Measurements from ENCODE around the gene SERPINB11.

SERPINB11 gene

DNA sequence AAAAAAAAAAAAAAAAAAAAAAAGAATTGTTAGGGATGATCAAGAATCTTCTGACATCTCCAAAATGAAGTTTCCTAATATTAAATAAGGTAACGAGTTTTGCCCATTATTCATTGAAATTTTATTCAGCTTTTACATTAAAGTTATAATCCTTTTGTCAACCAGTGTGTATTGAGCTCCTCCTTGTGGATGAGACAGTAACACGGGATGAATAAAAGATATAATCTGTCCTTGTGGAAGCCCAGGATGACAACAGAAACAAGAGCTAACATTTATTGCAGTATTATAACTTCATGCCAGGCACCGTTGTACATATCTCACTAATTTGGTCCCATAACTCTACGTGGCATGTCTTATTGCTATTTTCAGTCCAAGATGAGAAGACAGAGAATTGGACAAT, 39.0 kb downstream of the SERPINB11 start:
- no peaks in the 10 kb centered on the region for H3K27me3 ChIP-seq (ENCODE audit: insufficient read depth, low read depth, severe bottlenecking)
- no peak overlapping the region for H3K4me3 ChIP-seq (ENCODE audit: low read depth, low read length)
- no peaks in the 10 kb centered on the region for H3K36me3 ChIP-seq
- H3K27ac ChIP-seq, result no peak overlapping the region
- no peak for DNase-seq
- H3K9me3 ChIP-seq (ENCODE audit: severe bottlenecking), result no peaks in the 10 kb centered on the region
- TF ChIP-seq, protein P1, sequence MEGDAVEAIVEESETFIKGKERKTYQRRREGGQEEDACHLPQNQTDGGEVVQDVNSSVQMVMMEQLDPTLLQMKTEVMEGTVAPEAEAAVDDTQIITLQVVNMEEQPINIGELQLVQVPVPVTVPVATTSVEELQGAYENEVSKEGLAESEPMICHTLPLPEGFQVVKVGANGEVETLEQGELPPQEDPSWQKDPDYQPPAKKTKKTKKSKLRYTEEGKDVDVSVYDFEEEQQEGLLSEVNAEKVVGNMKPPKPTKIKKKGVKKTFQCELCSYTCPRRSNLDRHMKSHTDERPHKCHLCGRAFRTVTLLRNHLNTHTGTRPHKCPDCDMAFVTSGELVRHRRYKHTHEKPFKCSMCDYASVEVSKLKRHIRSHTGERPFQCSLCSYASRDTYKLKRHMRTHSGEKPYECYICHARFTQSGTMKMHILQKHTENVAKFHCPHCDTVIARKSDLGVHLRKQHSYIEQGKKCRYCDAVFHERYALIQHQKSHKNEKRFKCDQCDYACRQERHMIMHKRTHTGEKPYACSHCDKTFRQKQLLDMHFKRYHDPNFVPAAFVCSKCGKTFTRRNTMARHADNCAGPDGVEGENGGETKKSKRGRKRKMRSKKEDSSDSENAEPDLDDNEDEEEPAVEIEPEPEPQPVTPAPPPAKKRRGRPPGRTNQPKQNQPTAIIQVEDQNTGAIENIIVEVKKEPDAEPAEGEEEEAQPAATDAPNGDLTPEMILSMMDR (IDR thresholded peaks at IDR 0.05; ENCODE audit: low read depth, low read length), result peak; percentile 29; the same call in 1 of the 2 replicates

DNA sequence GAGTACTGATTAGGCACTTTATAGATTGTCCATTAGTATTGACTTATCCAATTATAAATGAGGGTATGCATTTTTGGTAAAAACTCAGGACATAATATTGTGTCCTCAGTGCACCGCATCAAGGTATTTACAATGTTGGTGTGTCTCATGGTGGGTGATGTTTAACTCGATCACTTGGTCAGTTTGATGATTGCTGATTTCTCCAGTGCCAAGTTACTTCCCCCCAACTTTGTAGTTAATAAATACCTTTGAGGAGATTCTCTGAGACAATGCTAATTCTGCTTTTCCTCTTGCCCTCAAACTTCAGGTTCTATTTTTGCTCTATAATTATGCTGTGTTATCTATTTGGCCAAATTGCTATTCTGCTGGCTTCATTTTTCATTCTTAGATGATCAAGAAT, 44.2 kb downstream of the SERPINB11 start:
- peaks cover 2% of the 10 kb centered on the region for H3K9me3 ChIP-seq (ENCODE audit: severe bottlenecking)
- DNase-seq, result no peak
- H3K27me3 ChIP-seq (ENCODE audit: insufficient read depth, low read depth, severe bottlenecking), result no peaks in the 10 kb centered on the region
- H3K4me3 ChIP-seq (ENCODE audit: low read depth, low read length), result no peak overlapping the region
- no peak overlapping the region for H3K27ac ChIP-seq
- H3K36me3 ChIP-seq, result no peaks in the 10 kb centered on the region
- TF ChIP-seq, protein P1 (IDR thresholded peaks at IDR 0.05; ENCODE audit: low read depth, low read length), result no peak

DNA sequence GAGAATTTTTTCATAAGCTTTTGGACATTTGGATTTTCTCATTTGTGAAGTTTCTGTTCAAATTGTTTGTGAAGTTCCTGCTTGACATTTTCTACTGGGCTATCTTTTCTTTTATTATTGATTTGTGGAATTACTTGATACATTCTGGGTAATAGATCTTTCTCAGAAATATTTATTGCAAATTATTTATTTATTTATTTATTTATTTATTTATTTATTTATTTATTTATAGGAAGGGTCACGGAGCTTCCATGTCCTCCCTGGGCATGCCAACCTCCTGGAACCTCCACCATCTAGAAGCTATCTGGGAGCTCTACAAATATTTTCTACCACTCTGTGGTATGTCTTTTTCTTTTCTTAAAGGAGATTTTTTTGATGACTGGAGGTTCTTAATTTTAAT, 46.7 kb downstream of the SERPINB11 start:
- Histone ChIP-seq H3K36me3 (no peaks in the 10 kb centered on the region), H3K27ac (no peak overlapping the region), H3K4me3 (ENCODE audit: low read depth, low read length) (no peak overlapping the region), H3K27me3 (ENCODE audit: insufficient read depth, low read depth, severe bottlenecking) (no peaks in the 10 kb centered on the region), H3K9me3 (ENCODE audit: severe bottlenecking) (peaks cover 2% of the 10 kb centered on the region)
- no peak for DNase-seq
- TF ChIP-seq, protein P1 (IDR thresholded peaks at IDR 0.05; ENCODE audit: low read depth, low read length), result no peak

DNA sequence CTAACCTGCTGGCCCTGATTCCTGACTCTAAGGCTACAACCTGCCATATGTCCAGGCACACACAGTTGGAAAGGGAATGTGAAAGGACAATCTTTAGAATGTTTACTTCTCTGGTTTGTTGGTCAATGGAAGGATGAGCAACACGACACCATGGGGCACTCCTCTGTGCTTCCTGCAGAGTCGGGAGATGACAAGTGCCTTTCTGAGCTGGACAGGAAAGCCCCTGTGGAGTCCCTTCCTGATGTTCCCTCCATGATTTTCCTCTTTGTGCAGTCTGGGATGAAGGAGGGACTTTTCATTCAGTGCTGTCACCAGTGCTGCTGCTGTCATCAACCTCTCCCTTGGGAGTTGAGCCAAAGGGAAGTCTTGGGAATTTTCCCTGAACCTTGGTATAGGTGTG, 49.9 kb downstream of the SERPINB11 start:
- no peak for DNase-seq
- Histone ChIP-seq H3K9me3 (ENCODE audit: severe bottlenecking) (peaks cover 2% of the 10 kb centered on the region), H3K27ac (no peak overlapping the region), H3K36me3 (no peaks in the 10 kb centered on the region), H3K4me3 (ENCODE audit: low read depth, low read length) (no peak overlapping the region), H3K27me3 (ENCODE audit: insufficient read depth, low read depth, severe bottlenecking) (no peaks in the 10 kb centered on the region)
- TF ChIP-seq, protein P1 (IDR thresholded peaks at IDR 0.05; ENCODE audit: low read depth, low read length), result no peak

DNA sequence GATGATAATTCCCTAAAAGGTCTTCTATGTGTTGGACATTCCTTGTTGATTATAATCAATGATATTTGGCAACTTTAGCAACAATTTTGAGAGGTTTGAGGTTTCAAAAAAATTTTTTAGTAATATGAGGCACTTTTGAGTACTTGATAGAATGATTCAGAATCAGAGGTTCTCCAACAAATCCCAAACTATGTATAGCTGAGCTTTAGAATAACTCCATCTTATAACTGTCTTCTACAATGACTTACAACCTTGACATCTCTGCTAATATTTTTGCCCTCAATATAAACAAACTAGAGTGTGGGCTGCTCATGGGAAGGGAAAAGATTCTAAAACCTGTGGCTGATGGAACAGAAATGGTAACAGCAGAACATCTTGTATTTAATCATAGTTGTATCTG, 50.9 kb downstream of the SERPINB11 start:
- no peaks in the 10 kb centered on the region for H3K27me3 ChIP-seq (ENCODE audit: insufficient read depth, low read depth, severe bottlenecking)
- no peaks in the 10 kb centered on the region for H3K36me3 ChIP-seq
- DNase-seq, result no peak
- TF ChIP-seq, protein P1 (IDR thresholded peaks at IDR 0.05; ENCODE audit: low read depth, low read length), result no peak
- no peak overlapping the region for H3K27ac ChIP-seq
- H3K4me3 ChIP-seq (ENCODE audit: low read depth, low read length), result no peak overlapping the region
- no peaks in the 10 kb centered on the region for H3K9me3 ChIP-seq (ENCODE audit: severe bottlenecking)

DNA sequence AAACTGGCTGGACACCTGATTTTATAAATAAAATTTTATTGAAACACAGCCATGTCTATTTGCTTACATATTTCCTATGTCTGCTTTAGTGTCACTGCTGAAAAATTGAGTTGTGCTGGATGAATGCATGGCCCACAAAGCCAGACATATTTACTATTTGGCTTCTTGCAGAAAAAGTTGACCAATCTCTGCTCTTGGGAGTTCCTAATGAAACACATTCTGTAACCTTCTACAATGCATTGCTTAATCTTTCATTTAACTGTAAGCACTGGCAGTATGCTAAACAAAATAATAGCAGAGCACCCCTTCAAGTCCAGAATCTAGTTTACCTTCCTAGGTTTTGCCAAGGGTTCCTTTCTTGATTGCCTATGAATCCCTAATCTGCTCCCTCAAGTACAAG, 54.8 kb downstream of the SERPINB11 start:
- no peak overlapping the region for H3K4me3 ChIP-seq (ENCODE audit: low read depth, low read length)
- H3K27ac ChIP-seq, result no peak overlapping the region
- H3K9me3 ChIP-seq (ENCODE audit: severe bottlenecking), result no peaks in the 10 kb centered on the region
- H3K27me3 ChIP-seq (ENCODE audit: insufficient read depth, low read depth, severe bottlenecking), result no peaks in the 10 kb centered on the region
- no peak for DNase-seq
- TF ChIP-seq, protein P1 (IDR thresholded peaks at IDR 0.05; ENCODE audit: low read depth, low read length), result no peak
- no peaks in the 10 kb centered on the region for H3K36me3 ChIP-seq
